ENCODE data around the gene CCDC92B. TPM values are rescaled to one million over a fixed set of nuclear protein-coding genes. Genes with fewer than 3 reads are reported as not detected.
"Not testable (repeated sequence)": the region's sequence is repeated elsewhere in the genome, so short reads cannot be mapped to it uniquely, and the experiment has no call there.

The CCDC92B gene
- total RNA-seq, 2 donors from 2014 or later: not detected

GRCh38 chr17:2785376-2785775, 35.9 kb upstream of the CCDC92B start:
- not testable (repeated sequence) for H3K9me3 Mint-ChIP-seq; H3K4me1 Mint-ChIP-seq (ENCODE audit: low read depth in 2 of 2); ATAC-seq; H3K27me3 Mint-ChIP-seq; H3K36me3 Mint-ChIP-seq; H3K4me3 Mint-ChIP-seq; H3K27ac Mint-ChIP-seq; DNase-seq (ENCODE audit: low spot score)

GRCh38 chr17:2784864-2785263, 35.4 kb upstream of the CCDC92B start:
- Mint-ChIP-seq H3K27ac (no peak overlapping the region), H3K4me1 (ENCODE audit: low read depth in 2 of 2) (peaks cover 0 to 3% of the 10 kb centered on the region in 2 donors), H3K4me3 (no peak overlapping the region), H3K36me3 (no peaks in the 10 kb centered on the region), H3K27me3 (peaks cover 6 to 7% of the 10 kb centered on the region in 2 donors), H3K9me3 (no peaks in the 10 kb centered on the region)
- DNase-seq (ENCODE audit: low spot score) (no peak), ATAC-seq (no peak)

- Mint-ChIP-seq H3K4me1 (ENCODE audit: low read depth in 2 of 2) (peaks cover 0 to 3% of the 10 kb centered on the region in 2 donors), H3K9me3 (no peaks in the 10 kb centered on the region), H3K36me3 (no peaks in the 10 kb centered on the region), H3K4me3 (no peak overlapping the region), H3K27me3 (peaks cover 6 to 7% of the 10 kb centered on the region in 2 donors), H3K27ac (no peak overlapping the region)
- ATAC-seq (no peak), DNase-seq (ENCODE audit: low spot score) (no peak)
Observed at GRCh38 chr17:2783310-2784030, 34.0 kb upstream of the CCDC92B start.

DNA sequence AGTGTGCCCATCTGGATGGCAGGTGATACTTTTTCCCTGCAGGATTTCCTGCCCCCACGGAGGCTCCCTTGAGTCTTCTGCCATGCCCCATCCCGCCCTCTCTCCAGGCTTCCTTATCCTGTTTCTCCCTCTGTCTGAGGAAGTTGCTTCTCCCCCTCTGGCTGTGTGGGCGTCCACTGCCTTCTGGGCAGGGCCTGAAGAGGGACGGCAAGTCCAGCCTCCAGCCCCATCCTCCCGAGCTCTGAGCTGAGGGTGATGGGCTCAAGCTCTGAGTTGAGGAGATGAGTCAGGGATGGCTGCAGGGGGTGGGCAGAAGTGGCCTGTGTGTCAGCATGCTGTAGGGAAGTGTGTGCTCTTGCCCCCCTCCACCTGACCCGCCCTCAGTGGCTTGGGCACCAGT, 32.6 kb upstream of the CCDC92B start:
- peaks cover under 1 to 3% of the 10 kb centered on the region in 2 donors for H3K4me1 Mint-ChIP-seq (ENCODE audit: low read depth in 2 of 2)
- H3K27me3 Mint-ChIP-seq: peaks cover 7 to 9% of the 10 kb centered on the region in 2 donors
- no peaks in the 10 kb centered on the region for H3K36me3 Mint-ChIP-seq
- DNase-seq (ENCODE audit: low spot score): no peak
- no peak for ATAC-seq
- H3K9me3 Mint-ChIP-seq: no peaks in the 10 kb centered on the region
- H3K27ac Mint-ChIP-seq: no peak overlapping the region
- H3K4me3 Mint-ChIP-seq: no peak overlapping the region

DNA sequence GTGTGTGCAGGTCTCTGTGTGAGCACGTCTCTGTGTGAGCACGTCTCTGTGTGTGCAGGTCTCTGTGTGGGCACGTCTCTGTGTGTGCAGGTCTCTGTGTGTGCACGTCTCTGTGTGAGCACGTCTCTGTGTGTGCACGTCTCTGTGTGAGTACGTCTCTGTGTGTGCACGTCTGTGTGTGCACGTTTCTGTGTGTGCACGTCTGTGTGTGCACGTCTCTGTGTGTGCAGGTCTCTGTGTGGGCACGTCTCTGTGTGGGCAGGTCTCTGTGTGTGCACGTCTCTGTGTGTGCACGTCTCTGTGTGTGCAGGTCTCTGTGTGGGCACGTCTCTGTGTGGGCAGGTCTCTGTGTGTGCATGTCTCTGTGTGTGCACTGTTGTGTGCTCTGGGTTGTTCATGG, 32.1 kb upstream of the CCDC92B start:
- not testable (repeated sequence) for H3K9me3 Mint-ChIP-seq; H3K4me1 Mint-ChIP-seq (ENCODE audit: low read depth in 2 of 2); H3K36me3 Mint-ChIP-seq; ATAC-seq; DNase-seq (ENCODE audit: low spot score); H3K4me3 Mint-ChIP-seq
- Mint-ChIP-seq H3K27ac (peak overlapping the region in 1 of 2 donors; percentile 18), H3K27me3 (peaks cover 7 to 13% of the 10 kb centered on the region in 2 donors)

GRCh38 chr17:2780931-2781454, 31.5 kb upstream of the CCDC92B start:
- peaks cover 4 to 7% of the 10 kb centered on the region in 2 donors for H3K4me1 Mint-ChIP-seq (ENCODE audit: low read depth in 2 of 2)
- H3K4me3 Mint-ChIP-seq: no peak overlapping the region

GRCh38 chr17:2780256-2780655, 30.8 kb upstream of the CCDC92B start:
- ATAC-seq (no peak), DNase-seq (ENCODE audit: low spot score) (no peak)
- Mint-ChIP-seq H3K9me3 (no peaks in the 10 kb centered on the region), H3K36me3 (no peaks in the 10 kb centered on the region), H3K27ac (no peak overlapping the region), H3K27me3 (peaks cover 12 to 17% of the 10 kb centered on the region in 2 donors), H3K4me1 (ENCODE audit: low read depth in 2 of 2) (peaks cover 4 to 7% of the 10 kb centered on the region in 2 donors), H3K4me3 (no peak overlapping the region)

More at GRCh38 chr17:2780931-2781454, 31.5 kb upstream of the CCDC92B start:
- Mint-ChIP-seq H3K27ac (peak overlapping the region in 1 of 2 donors; percentile 18), H3K9me3 (no peaks in the 10 kb centered on the region), H3K27me3 (peaks cover 7 to 13% of the 10 kb centered on the region in 2 donors), H3K36me3 (no peaks in the 10 kb centered on the region)
- DNase-seq (ENCODE audit: low spot score) (no peak), ATAC-seq (no peak)

DNA sequence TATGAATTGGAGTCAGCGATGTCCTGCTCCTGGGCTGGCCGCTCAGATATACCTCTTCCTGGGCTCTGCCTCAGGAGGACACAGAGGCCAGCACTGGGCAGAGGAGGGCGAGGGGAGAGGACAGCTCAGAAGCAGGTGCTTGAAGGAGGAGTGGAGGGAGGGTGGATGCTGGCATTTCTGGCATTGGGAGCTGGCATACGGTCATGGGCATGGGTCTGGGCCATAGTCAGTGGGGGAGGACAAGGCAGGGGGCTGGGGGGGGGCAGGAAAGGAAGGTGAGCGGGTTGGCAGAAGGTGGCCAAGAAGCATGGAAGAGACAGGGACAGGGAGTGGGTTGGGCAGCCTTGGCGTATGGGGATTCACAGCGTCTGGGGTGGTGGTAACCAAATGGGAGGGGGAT, 30.1 kb upstream of the CCDC92B start:
- Mint-ChIP-seq H3K27ac (no peak overlapping the region), H3K9me3 (no peaks in the 10 kb centered on the region), H3K4me1 (ENCODE audit: low read depth in 2 of 2) (peaks cover 4 to 7% of the 10 kb centered on the region in 2 donors), H3K27me3 (peaks cover 18 to 20% of the 10 kb centered on the region in 2 donors), H3K4me3 (no peak overlapping the region), H3K36me3 (no peaks in the 10 kb centered on the region)
- DNase-seq (ENCODE audit: low spot score) (no peak), ATAC-seq (no peak)

- Mint-ChIP-seq H3K4me3 (no peak overlapping the region), H3K36me3 (no peaks in the 10 kb centered on the region), H3K4me1 (ENCODE audit: low read depth in 2 of 2) (peaks cover 4 to 7% of the 10 kb centered on the region in 2 donors), H3K9me3 (no peaks in the 10 kb centered on the region), H3K27me3 (peaks cover 24% of the 10 kb centered on the region in 2 donors), H3K27ac (no peak overlapping the region)
- DNase-seq (ENCODE audit: low spot score) (no peak), ATAC-seq (no peak)
Observed at GRCh38 chr17:2778489-2778888, 29.0 kb upstream of the CCDC92B start.

GRCh38 chr17:2777242-2777867, 27.9 kb upstream of the CCDC92B start:
- no peak overlapping the region for H3K27ac Mint-ChIP-seq
- H3K4me3 Mint-ChIP-seq: no peak overlapping the region
- no peaks in the 10 kb centered on the region for H3K9me3 Mint-ChIP-seq
- H3K27me3 Mint-ChIP-seq: peaks cover 29 to 35% of the 10 kb centered on the region in 2 donors
- ATAC-seq (peak in 1 of 2 donors; percentile 7), DNase-seq (ENCODE audit: low spot score) (no peak)
- no peaks in the 10 kb centered on the region for H3K36me3 Mint-ChIP-seq
- H3K4me1 Mint-ChIP-seq (ENCODE audit: low read depth in 2 of 2): peaks cover 4 to 7% of the 10 kb centered on the region in 2 donors

DNA sequence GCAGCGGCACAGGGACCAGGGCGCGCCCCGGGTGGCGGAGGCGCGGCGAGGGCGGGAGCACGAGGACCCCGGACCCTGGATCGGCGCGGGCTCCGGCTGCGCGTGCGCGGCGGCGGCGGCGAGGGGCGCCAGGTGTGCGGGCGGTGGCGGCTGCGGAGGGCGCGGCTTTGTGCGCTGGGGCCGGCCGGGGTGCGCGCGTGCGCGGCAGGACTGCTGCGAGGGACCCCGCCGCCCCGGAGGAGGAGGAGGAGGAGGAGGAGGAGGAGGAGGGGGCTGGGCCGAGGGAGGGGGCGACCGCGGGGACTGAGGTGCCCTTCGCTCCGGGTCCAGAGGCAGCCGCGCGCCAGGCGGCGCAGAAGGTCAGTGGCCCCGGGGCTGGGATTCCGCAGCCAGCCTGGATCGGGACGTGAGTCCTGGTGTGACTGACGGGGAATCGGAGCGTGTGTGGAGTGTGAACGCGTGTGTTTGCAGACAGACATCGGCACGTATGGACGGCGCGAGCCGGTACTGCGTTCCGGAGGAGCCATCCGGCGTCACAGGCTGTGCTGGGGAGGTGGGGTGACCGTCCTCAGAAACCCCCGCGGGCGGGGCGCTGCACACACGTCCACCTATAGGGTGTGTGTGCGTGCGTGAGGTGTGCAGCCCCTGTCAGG, 27.3 kb upstream of the CCDC92B start:
- DNase-seq (ENCODE audit: low spot score) (no peak), ATAC-seq (peak in 1 of 2 donors; percentile 34)
- peaks cover 4 to 7% of the 10 kb centered on the region in 2 donors for H3K4me1 Mint-ChIP-seq (ENCODE audit: low read depth in 2 of 2)
- H3K27ac Mint-ChIP-seq: no peak overlapping the region
- no peaks in the 10 kb centered on the region for H3K9me3 Mint-ChIP-seq
- peaks cover 29 to 37% of the 10 kb centered on the region in 2 donors for H3K27me3 Mint-ChIP-seq
- no peaks in the 10 kb centered on the region for H3K36me3 Mint-ChIP-seq
- no peak overlapping the region for H3K4me3 Mint-ChIP-seq

DNA sequence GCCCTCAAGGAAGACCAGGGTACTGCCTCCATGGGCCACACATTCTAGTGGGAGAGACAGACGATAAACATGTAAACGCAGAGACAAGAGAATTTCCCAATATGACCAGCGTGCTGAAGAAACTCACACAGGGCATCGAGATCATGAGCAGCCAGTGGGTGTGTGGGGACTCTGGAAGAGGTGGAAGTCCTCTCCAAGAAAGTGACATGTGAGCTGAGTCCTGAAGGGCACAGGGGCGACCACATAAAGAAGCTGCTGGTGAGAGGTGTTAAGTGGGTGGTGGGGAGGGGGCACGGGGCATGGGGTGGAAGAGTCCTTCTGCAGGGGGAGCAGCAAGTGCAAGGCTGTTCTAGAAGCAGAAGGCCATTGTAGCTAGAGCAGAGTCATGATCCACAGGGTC, 25.8 kb upstream of the CCDC92B start:
- ATAC-seq: no peak
- peaks cover 26 to 30% of the 10 kb centered on the region in 2 donors for H3K27me3 Mint-ChIP-seq
- no peak overlapping the region for H3K27ac Mint-ChIP-seq
- DNase-seq (ENCODE audit: low spot score): no peak
- no peaks in the 10 kb centered on the region for H3K9me3 Mint-ChIP-seq
- peaks cover 4 to 7% of the 10 kb centered on the region in 2 donors for H3K4me1 Mint-ChIP-seq (ENCODE audit: low read depth in 2 of 2)
- H3K4me3 Mint-ChIP-seq: no peak overlapping the region
- H3K36me3 Mint-ChIP-seq: no peaks in the 10 kb centered on the region

DNA sequence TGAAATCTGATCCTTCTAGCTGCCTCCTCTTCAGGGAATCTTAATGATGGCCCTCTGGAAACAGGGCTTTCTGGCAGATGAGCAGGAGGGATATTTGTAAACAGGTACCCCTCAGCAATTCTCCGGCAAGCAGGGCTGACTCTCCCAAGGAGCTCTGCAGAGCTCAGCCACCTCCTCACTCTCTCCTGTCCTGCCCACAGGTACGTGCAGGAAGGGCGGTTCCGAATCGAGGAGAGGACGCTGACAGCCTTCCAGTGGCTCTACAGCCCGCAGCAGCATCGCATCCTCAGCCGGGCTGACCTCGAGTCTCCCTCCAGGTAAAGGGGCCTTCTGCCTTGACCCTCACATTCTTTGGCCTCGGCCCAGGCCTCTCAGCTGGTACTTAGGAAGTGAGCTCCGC, 20.7 kb upstream of the CCDC92B start:
- Mint-ChIP-seq H3K9me3 (no peaks in the 10 kb centered on the region), H3K27ac (no peak overlapping the region), H3K27me3 (peaks cover 14 to 24% of the 10 kb centered on the region in 2 donors), H3K4me3 (no peak overlapping the region), H3K36me3 (no peaks in the 10 kb centered on the region), H3K4me1 (ENCODE audit: low read depth in 2 of 2) (no peaks in the 10 kb centered on the region)
- ATAC-seq (no peak), DNase-seq (ENCODE audit: low spot score) (no peak)

DNA sequence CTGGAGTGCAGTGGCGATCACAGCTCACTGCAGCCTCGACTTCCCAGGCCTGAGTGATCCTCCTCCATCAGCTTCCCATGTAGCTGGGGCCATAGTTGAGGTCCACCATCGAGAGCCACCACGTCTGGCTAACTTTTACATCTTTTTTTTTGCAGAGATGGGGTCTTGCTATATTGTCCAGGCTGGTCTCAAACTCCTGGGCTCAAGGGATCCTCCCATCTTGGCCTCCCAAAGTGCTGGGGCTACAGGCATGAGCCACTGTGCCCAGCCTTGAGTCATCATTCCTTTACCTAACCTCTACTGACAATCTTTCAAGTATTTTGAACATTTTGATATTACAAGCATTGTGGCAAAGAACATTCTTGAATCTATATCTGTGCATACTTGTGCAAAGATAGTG, 9.4 kb upstream of the CCDC92B start:
- Mint-ChIP-seq H3K4me1 (ENCODE audit: low read depth in 2 of 2) (no peaks in the 10 kb centered on the region), H3K4me3 (no peak overlapping the region), H3K36me3 (no peaks in the 10 kb centered on the region), H3K9me3 (no peaks in the 10 kb centered on the region), H3K27me3 (peaks cover 17 to 21% of the 10 kb centered on the region in 2 donors), H3K27ac (no peak overlapping the region)
- no peak for ATAC-seq
- no peak for DNase-seq (ENCODE audit: low spot score)
